CD4-positive, alpha-beta T cell treated with Interleukin-12 subunit alpha and Interleukin-12 subunit beta, for 1 hour (primary cell): ENCODE data around the gene GNAQ.

Experiments used
- DNase-seq: peaks from one replicate; pipeline ENCODE4 v3.0.0-alpha.2; 2020

GNAQ gene

DNA sequence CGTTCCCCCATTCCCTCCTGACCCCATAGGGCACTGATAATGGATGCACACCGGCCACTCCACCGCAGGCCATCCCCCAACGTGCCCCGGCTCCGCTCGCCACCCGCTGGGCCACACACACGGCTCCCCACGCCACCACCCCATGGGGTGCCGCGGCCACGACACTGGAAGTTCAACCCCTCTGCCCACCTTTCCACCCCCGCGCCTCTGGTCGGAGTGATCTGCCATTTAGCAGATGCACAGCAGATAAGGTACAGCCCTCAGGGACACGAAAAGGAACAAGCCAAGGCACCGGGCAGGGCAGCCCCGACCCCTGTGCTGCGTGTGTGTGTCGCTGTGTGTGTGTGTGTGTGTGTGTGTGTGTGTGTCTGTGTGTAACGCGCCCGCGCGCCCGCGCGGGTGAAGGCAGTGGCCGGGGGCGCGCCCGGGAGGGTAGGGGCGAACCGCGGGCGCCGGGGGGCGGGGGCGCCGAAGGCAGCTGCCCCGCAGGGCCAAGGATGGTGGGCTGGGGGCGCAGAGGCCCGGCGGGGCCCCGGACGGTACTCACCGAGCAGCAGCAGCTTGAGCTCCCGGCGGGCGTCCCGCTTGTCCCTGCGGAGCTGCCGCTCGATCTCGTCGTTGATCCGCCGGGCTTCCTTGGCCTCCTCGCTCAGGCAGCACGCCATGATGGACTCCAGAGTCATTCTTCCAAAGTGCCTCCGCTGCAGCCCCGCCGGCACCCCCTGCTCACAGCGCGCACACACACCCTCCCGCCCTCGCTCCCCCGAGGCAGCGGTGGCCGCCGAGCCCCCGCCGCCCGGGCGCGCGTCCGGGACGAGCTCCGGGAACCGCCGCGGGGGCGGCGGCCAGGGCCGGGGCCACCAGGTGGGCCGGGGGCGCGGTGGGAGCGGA, 813 bp downstream of the GNAQ start:
- peak; percentile 75 for DNase-seq

GRCh38 chr9:78030296-78030552, 1.4 kb downstream of the GNAQ start:
- DNase-seq, result peak; percentile 33

DNA sequence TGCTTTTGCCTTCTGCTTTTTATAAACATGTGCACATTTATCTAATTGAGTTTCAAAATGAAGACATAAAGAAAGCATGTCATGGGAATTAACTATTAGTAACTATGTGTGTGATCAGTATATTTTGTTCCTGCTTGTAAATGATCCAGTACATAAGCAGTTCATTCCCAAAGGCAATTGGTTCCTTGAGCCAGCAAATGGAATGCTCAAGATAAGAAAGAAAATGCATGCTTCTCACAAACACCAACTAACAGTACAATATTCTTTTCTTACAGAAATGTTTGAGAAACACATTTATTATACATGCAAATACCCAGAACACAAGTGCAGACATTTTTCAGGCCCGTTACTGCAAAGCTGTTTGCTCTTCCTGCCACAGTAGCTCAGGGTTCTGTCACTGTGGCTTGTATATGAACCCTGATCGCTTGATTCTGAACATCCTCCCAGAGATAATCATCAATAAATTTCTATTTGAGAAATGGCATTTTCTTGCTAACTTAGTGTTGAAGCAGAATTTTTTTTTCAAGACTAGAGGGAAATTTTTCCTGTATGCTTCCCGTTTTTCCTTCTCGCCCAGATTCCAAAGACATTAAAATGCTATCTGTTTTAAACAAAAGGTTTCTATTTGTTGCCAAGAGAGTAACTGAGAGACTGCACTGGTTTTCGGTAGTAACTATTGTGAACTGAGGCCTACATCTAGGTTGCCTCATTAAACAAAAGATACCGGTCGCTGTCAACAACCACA, 1.9 kb downstream of the GNAQ start:
- peak; percentile 35 for DNase-seq

DNA sequence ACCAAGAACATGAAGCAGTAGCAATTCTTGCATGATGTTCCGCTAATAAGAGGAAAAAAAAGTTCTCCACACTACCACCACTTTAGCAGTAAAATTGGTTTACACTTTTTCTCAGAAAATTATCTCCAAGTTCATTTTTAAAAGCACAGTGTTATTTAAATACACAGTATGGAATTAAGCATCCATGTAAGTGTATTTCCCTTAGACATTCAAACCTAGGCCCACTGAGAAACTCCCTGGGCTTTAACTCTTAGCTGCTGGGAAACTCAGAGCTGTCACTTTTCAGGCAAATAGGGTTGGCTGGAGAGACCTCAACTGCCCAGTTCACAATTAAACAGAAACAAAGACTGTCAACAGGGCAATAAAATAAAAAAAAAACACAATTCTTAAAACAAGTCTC, 2.7 kb downstream of the GNAQ start:
- no peak for DNase-seq

- no peak for DNase-seq
Observed at GRCh38 chr9:78026947-78027346, 4.7 kb downstream of the GNAQ start.

DNA sequence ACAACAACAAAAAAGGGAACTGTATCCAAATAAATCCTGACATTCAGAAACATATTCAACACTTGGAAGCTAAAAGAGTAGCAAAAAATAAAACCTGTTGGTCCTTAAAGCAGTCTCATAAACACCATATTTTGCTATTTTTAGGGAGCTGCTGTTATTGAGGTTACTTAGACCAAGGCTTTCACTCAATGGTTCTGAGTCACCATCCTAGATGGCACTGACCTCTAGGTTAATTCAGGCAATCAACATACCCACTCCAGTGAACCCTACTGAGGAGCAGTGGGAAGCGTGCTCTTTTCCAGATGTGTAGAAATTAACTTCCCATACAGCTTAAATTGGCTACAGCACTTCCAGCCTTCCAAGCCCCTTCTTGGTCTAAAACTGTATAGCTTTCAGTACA, 5.2 kb downstream of the GNAQ start:
- no peak for DNase-seq

DNA sequence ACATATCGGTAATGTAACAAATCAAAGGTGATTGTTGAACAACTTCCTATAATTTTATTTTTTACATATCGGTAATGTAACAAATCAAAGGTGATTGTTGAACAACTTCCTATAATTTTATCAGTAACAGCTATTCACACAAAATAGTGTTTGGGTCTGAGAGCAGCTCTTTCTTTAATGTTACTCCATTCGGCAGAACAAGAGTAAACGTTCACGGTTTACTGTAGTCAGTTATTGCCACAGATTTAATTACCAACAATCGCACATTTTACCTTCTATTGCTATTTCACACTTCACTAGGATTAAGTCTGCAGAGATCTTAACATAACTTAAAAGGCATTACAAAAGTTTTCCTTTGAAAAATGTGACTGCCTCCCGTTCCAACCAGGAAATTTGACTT, 6.4 kb downstream of the GNAQ start:
- no peak for DNase-seq

DNA sequence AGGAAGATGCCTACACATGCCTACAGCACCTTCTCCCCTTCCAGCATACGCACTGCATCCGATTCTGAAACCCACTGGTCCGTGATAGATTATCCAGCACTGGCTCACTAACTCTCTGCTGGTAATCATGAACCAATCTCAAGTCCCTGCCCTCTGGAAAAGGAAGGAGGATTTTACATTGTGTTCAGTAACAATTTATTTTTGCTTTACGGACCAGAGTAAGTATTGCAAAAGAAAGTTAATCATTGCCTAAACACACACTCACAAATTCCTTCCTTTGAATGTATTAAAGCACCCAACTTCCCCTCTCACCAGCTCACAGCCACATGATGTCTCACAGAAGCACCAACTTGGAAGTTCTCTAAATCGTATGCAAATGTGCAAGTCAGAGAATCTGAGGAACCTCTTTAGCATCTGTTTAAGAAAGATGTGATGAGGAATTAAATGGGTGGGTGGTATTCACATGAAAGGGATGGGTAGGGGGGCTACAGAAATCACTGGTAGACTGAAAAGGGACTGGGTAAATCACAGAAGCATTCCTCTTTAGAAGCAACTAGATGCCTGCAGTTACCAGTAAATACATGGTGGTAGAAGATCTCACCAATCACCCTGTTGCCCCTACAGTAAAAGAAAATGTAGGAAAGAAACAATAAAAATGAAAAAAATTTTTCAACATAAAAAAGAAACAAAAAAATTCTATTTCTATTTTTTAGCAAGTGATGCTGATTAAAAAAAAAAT, 8.4 kb downstream of the GNAQ start:
- no peak for DNase-seq

DNA sequence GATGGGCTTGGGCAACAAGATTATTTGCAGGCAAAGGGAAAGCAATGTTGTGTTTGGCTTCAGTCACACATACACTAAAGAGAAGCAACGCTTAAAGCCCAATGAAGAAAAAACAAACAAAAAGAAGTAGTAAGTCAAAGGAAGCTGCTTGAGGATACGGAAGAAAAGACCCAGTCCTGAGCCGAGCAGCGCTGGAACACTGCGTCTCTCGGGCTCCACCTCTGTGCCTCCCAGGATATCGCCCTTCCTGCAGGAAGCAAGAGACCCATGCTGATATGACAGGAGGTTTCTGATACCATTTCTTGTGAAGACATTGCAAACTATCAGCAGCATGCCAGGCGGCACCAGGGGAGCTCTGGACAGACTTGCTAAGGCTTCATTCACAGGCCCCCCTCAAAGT, 9.9 kb downstream of the GNAQ start:
- no peak for DNase-seq

DNA sequence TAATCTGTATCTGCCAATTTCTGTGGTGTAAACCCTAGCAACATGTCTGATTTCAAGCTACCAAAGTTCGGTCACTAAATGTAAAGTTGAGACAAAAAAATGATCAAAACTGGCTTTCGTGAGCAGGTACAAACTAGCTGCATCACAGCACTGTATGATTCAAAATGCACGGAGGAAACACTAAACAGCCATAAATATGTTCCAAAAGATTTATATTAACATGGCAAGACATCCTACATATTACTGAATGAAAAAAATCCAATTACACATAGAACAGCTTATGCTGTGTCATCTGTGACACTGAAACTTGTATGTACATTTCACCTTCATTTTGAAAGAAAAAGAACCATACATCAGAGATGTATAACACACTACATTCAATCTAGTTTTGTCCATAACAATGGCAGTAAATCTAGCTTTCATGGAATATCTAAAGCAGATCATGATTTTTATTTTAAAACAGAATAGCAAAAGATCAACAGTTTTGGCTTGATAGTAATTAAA, 14.4 kb downstream of the GNAQ start:
- no peak for DNase-seq

GRCh38 chr9:78015241-78015640, 16.4 kb downstream of the GNAQ start:
- no peak for DNase-seq

DNA sequence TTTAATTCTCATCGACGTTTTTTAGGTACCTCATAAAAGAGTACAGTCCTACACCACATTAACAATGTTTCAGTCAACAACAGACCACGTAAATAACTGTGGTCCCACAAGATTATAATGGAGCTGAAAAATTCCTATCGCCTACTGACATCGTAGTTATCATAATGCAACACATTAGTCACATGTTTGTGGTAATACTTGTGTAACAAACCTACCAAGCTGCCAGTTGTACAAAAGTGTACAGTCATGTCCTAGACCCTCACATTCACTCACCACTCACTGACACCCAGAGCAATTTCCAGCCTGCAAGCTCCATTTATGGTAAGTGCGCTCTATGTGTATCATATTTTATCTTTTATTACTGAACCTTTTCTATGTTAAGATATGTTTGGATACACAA, 16.8 kb downstream of the GNAQ start:
- DNase-seq, result no peak

GRCh38 chr9:78013934-78014333, 17.7 kb downstream of the GNAQ start:
- DNase-seq, result no peak

DNA sequence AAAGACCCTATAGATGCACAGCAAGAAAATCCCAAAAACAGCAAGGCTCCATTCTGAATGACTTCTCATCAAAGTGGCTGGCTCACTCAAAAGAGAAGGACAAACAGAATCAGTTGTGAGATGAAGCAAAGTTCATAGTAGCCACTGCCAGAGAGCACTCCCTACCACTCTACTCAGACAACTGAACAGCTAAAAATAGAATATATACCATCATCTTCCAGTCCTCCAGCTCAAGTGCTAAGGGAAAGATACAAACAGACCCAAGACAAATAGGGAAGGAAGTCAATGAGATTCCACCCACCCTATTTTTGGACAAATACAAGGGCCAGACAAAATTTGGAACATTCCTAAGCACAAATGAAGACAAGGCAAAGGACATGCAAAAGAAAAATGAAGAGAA, 20.6 kb downstream of the GNAQ start:
- no peak for DNase-seq

DNA sequence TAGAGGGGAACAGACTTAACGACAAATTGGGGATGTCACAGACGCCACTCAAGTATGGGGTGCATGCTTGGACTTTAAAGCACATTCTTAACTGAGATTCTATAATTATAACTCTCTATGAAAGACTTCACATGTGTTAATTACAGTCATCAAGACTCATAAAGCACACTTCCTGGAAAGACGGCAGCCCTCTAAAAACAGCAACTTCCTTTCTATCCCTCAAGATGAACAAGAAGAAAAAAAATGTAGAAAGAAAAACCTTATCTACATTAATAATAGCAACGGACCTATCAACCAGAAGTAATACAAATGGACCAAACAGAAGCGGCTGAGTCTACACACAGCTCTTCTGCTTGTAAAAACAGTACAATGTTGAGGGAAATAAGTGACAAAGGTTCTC, 21.2 kb downstream of the GNAQ start:
- no peak for DNase-seq

- DNase-seq, result no peak
Observed at GRCh38 chr9:78009186-78009585, 22.4 kb downstream of the GNAQ start.

- no peak for DNase-seq
Observed at GRCh38 chr9:78006734-78007133, 24.9 kb downstream of the GNAQ start.

DNA sequence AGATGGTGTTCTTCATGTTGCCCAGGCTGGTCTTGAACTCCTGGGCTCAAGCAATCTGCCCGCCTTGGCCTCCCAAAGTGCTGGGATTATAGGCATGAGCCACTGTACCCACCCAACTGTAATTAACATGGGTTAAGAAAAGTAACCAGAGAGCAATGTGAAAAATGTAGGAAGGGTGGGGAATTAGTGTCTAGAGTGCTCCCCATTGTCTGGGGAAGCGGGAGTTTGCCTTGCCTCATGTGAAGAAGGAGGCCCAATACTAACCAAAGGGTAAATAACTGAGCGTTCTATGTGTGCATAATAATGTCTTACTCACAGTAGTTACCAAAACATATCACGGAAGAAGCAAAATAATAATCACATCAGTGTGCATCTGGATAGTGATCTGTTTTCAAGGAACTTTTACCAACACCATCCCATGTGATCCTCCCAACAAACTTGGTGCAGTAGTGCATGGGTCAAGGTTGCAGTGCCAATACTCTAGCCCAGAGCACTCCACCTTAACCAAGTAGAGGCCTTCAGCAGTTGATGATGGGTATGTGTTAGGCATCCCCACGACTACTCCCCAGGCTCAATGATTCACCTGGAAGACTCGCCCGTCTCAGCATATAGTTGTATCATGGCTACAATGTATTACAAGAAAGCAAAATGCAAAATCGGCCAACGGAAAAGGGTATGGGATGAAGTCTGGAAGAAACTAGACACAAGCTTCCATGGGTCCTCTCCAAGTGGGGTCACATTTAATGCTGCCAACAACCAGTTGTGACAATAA, 26.2 kb downstream of the GNAQ start:
- DNase-seq, result no peak

- peak; percentile 26 for DNase-seq
Observed at GRCh38 chr9:78004478-78005229, 27.0 kb downstream of the GNAQ start.

GRCh38 chr9:78003730-78004129, 27.9 kb downstream of the GNAQ start:
- no peak for DNase-seq

DNA sequence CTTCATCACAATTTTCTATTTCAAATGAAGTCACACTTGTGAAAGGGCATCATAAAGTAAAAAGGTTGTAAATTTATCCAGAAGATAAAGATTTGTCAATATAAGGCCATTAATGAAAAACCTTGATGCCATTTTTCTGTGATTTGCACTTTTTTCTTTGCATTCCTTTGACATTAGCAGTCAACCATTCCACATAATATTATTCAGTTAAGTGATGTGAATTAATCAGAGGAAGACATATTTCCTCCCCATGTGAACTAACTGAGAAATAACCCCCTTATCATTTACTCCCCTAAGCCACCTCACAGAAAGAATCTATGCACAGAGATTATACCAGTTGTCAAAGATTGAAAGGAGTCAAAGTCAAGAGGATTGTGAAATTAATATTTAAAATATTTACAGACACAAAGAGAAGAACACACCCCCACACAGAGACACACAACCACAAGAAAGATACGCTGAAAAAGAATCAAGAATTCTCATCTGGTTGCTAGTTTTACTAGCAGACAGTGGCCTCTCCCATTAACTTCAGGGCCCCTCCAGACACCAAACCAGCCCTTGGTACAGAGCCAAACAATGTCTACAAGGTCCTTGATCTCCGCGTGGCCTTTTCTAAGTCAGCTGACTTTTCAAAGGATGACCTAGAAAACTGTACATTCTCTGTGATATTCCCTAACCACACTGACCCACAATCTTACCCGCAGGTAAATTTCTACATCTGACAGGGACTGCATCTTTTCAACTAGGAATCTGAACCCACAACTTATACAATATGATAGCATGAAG, 29.5 kb downstream of the GNAQ start:
- DNase-seq, result no peak
